ENCODE measurements around the gene KBTBD2.
"Not testable (repeated sequence)": the region's sequence is repeated elsewhere in the genome, so short reads cannot be mapped to it uniquely, and the experiment has no call there.

KBTBD2 gene

DNA sequence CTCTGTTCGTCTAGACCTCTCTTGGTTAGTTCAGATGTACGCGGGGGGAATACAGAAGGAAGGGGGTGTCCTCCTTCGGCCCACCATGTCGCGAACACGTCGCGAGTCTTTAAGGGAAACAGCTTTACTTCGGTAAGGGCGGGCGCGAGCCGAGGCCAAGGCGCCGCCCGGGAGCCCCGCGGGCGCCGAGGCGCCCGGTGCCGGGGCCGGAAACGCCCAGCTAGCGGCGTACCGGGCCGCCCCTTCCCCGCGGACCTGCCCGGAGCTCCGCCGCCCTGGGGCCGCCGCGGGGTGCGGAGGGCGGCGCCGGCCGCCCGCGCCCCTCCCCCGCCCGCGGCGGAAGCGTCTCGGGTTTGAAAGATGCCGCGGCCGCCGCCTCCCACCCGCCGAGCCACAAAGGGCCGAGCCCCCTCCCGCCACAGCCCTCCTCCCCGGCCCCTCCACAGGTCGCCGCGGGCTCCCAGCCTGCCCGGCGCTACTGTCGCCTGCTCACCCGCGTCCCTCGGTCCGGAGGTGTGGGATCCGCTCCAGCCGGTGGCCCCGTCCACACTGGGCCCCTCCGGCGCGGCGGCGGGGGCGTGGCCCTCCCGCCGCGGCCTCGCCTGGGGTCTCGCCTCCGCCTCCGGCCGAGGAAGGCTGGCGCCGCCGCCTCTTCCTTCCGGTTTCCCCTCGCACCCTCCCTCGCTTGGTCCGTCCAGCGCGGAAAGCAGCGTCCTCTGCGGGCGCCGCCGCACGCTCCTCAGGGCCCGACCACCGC lies at the start of gene KBTBD2:
KBTBD2 (minus strand) TSS at position 718 of the 757 bp plus-strand sequence. CDS start 12,156 bp downstream, outside the sequence.
- peak; percentile 91 to 95 (median 93) for DNase-seq

DNA sequence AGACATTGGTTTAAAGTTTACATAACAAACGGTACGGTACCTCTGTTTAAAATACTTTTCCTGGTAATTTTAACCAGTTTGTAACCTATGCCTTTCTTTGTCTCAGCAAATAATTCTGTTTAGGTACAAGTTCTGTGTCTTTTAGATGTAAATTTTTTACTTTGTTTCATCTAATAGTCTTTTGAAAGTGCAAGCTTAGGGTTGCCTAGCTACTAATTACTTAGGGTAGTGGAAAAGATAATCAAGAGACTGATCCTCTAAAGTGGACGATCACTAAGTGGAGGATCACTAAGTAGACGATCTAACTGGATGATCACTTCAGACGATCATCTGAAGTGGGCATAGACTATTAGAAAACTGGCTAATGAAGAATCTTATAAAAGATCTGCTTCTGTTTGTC lies 49.6 kb upstream of the KBTBD2 start:
- peak in 1 of 3 experiments; percentile 57 for DNase-seq

DNA sequence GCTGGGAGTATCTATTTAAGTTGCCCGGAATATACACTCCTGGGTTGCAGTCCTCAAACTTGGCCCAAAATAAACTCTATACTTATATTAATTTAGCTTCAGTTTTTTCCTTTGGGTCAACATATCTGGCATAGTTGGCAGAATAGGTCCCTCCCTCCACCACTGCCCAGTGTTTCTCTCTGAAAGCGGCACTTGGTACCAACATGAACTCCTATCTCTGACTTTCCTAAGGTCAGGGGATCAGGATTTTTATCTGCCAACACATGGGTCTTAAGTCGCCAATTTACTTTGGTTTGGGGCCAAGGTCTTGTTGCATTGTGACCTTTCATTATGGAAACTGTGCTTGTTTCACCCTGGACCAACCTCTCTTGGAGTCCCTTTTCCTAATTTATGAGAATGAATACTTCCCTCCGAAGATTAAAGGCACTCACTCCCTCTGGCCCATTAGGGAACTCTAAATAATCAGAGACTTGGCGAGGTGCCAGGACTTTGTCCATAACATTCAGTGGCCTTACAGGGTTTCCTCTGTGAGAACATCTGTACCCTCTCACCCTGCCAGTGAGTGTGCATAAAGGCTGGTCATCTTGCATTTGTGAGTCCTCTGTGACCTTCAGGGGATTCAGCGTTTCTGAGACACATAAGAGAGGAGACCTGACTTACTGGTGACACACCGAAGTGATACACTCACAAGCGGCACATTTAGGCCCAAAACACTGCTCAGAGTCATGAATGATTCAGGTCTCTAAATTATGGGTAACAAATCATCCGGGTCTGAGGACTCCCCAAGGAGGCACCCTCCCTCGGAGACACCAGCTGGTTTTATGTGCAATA lies 46.0 kb upstream of the KBTBD2 start:
- DNase-seq, result peak; percentile 37 to 93 (median 76)

DNA sequence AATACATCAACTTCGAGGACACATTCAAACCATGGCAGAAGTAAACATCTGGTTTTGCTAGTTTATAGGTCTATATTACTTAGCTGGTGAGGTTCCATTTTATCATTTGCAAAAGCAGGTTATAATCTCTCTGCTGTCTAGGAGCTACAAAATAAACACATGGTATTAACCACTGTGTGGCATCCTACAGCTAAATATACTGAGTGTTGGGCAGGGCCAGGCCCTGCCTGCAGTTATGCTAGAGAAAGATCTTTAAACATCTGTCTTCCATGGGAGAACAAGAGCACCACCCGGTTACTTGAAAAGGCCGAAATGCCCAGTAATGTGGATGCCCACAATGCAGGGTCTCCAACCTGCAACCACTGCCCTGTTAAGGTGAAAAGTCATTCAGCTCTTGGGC lies 45.1 kb upstream of the KBTBD2 start:
- no peak for DNase-seq

DNA sequence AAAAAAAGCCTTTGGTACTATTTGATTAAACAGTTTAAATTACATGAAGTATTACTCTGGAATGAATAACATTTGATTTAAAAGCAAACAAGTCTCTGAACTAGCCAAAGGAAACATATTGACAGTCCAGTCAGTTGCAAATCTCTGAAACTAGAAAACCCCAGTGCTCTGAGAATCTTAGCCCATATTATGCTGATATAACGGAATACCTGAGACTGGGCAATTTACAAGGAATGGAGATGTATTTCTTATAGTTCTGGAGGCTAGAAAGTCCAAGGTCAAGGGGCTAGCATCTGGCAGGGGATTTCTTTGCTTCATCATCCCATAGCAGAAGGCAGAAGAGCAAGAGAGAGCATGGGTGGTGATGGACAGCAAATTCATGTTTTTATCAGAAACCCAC lies 44.0 kb upstream of the KBTBD2 start:
- no peak for DNase-seq

DNA sequence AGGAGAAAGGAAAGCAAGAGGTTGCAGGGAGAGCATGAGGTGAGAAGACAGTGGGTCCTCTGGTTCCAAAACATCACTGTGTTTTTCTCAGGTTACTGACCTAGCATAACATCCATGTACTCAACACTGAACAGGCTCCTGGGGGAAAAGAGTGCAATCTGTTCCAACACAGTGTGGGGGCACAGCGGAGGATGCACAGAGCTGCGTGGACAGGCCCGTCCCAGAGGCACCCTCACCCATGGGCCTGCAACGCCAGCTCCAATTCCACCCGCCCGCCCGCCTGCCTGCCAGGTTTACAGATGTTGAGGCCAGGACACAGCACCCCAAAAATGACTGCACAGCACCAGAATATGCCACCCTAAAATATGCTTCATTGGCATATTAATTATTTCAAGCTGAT lies 38.8 kb upstream of the KBTBD2 start:
- no peak for DNase-seq

DNA sequence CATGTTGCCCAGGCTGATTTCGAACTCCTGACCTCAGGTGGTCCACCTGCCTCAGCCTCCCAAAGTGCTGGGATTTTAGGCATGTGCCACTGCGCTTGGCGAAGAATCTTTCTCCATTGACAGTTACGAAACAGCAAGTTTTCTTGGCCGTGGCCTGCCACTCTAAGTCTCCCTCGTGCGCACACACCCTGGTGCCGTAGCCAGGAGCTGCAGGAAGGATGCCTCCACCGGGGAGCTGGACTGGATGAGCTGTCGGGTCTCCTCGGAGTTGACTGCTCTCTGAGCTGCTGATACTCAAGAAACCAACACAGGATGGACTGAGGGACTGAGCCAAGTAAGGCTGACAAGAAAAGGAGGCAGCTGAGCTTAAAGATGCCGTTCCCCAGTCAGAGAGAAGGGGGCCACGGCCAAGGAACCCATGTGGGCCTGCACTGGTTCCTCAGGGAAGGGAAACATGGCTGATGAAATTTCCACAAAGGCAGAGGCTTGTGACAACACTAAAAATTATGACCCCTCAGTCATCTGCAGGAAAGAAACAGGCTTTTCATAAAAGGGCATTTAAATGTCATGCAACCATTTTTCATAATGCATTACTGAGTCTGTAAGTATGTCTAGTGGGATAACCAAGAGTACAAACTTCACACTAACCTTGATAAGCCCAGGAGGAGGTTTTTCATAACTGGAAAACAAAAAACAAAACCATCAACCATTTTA lies 38.0 kb upstream of the KBTBD2 start:
- DNase-seq, result no peak

DNA sequence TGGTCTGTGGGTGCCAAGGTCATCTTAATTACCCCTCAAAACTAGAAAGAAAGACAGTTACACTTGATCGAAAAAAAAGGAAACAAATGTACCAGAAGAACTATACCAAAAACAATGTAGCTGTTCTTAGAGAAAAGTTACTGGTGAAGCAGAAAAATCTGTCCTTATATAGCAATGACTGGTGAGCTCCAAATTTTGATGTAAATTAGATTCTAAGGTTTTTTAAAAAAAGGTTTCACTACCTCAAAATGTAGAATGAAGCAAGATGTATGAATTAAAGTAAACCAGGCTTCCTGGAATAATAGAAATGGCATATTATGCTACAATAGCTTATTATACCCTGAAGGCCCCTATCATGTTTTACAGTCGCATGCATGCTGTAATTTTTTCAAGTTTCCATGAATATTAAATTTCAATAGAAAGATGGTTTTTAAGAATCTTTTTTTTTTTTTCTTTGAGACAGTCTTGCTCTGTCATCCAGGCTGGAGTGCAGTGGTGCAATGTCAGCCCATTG lies 37.3 kb upstream of the KBTBD2 start:
- DNase-seq, result no peak

DNA sequence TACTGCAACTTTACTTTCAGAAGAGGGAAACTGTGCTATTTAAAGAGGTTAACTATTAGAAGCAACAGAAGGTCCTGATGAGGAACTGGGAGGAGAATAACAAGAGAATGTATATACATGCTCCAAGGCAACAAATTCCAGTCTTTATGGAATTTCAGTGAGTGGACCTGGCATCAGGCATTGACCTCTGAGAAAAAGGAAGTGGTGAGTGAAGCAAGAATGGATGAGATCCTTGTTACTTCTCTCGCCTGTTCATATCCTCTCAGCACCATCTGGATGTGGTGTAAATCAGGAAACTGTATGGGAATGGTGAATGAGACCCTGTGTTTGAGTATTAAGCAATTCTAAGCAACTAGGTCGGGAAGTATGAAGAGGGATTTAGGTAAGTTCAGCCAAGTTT lies 30.3 kb upstream of the KBTBD2 start:
- DNase-seq, result no peak

DNA sequence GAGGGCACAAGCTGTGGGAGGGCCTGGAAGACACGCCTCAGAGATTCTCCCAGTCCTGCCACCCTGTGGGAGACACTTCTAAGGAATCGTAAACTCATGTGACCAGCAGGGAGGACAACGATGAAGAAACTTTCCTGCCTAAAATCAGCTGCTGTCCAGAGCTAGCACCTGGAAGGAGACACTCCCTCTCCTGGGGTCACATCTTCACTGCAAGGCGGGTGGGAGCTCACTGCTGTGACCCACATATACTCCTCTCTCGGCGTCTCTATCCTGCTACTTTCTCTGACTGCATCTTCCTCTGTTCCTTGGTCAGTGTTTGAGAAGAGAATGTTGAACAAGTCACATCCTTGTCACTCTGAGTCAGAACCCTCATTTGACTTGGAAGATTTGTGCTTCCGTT lies 25.4 kb upstream of the KBTBD2 start:
- not testable (repeated sequence) for DNase-seq

DNA sequence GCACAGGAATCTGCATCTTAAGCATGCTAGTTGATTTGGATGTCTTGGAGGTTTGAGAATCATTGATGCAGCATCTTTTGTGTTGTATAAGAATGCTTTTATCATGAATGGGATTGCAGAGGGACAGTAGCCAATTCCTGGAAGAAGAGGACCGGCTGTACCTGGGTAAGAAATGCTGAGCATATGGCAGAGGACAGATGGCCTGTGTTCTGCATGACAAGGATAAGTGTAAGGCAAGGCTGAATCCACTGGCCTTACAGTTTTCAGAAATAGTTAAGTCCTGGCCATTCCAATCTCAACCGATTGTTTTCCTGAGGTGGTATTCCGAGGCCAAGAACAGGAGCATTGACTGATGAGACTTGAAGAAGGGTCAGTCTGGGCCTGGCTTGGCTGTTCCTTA lies 24.4 kb upstream of the KBTBD2 start:
- DNase-seq, result no peak

DNA sequence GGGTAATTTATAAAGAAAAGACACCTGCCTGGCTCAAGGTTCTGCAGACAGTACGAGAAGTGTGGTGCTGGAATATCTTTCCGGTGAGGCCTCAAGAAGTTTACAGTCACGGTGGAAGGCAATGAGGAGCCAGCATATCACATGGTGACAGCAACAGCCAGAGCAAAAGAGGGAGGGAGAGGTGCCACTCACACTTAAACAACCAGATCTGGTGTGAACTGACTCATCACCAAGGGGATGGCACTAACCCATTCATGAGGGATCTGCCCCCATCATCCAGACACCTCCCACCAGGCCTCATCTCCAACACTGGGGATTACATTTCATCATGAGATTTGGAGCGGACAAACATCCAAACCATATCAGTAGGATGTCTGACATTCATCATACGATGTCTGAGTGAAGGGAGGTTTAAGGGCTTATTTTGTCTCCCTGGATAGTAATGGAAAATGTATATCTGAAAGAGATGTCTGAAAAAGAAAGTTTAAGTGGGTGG lies 23.5 kb upstream of the KBTBD2 start:
- DNase-seq, result no peak

DNA sequence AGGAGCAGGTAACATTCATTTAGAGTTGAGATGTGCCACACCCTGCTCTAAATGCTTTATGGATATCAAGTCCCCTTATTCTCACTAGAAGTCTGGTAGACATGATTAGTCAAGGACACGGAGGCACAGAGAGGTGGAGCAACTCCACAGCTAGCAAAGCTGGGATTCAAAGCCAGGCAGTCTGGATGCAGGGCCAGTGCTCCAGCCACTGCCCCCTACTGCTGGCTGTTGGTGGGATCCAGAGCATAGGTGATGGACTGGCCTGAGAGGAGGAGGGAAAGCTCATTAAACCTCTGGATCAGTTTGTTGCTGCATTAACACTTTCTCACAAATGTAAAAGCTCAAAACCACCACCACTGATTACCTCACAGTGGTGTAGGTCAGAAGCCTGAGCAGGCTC lies 22.6 kb upstream of the KBTBD2 start:
- DNase-seq, result no peak

DNA sequence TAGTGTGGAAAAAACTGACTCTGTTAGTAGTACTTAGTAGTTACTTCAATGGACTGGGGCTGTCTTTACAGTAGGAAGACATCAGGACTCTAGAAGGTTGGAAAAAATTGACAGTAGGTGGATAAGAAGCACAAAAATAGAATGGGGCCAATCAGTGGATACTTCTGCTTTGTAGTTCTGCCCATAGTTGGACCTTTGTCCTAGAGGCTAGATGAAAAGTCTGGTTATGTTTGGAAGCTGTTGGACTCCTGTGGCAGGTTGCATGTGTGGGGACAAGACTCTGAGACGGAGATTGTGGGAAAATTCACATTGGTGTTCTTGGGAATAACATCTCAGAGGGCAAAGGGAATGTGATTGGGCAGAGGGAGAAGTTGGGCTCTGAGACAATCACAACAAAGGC lies 18.6 kb upstream of the KBTBD2 start:
- DNase-seq, result no peak

DNA sequence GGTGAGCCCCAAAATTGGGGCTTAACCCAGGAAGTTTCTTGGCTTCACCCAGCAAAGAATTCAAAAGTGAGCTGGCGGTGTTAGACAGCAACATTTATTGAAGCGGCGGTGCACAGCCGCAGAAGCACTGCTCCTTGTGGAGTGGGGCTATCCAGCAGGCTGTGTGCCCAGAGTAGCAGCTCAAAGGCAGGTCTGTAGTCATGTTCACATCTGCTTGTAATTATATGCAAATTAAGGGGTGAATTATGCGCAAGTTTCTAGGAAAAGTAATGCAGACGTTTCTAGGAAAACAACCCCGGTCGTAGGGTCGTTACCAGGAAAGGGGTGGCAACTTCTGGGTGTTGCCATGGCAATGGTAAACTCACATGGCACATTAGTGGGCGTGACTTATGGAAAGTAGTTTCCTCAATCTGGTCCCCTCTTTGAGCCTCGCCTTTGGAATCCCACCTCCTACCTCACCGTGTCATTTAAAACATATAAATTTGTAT lies 13.7 kb upstream of the KBTBD2 start:
- DNase-seq, result no peak

DNA sequence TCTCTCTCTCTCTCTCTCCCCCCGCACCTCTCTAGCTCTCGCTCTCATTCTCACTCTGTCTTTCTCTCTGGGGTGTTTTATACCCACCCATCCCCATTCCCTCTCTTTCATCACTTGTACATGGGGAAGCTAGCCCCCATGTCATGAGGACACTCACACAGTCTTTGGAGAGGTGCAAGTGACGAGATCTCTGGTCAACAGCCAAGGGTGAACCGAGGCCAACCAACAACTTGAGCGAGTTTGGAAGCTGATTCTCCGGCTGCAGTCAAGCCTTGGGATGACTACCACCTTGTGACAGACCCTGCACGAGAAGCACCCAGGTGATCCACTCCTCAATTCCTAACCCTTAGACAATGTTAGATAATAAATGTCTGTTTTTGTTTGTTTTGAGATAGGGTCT lies 10.1 kb upstream of the KBTBD2 start:
- DNase-seq, result no peak

DNA sequence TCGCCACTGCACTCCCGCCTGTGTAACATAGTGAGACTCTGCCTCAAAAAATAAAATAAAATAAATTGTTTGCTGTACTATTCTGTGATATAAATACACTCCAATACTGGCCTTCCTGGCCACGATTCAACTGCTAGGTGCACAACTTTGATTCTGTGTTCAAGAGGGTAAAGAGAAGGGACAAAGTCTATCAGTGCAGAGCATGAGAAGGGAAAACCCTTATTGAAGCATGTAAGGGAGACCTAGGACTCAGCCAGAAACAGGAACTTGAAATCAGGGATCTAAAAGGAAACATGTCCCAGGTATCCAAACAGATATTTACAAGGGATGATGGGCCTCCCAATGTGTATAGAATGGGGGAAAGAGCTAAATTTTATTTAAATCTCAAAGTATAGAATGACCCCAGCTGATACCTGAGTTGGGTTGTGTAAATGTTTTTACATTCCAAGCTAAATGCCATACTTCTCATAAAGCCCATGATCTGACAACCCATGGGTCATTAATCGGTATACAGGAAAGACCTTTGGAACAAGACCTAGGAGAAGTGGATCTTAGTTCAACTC lies 9.0 kb upstream of the KBTBD2 start:
- no peak for DNase-seq

DNA sequence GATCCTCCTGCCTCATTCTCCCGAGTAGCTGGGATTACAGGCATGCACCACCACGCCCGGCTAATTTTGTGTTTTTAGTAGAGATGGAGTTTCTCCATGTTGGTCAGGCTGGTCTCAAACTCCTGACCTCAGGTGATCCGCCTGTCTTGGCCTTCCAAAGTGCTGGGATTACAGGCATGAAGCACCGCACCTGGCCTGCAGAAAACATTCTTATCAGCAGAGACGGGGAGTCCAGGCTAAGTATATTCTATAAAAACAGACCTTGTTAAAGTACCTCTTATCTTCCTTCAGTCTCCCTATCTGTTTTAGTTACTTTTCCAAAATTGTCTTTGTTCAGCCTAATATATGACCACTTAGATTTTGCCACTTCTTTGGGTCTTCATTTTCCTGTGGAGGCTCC lies 5.8 kb upstream of the KBTBD2 start:
- not testable (repeated sequence) for DNase-seq

DNA sequence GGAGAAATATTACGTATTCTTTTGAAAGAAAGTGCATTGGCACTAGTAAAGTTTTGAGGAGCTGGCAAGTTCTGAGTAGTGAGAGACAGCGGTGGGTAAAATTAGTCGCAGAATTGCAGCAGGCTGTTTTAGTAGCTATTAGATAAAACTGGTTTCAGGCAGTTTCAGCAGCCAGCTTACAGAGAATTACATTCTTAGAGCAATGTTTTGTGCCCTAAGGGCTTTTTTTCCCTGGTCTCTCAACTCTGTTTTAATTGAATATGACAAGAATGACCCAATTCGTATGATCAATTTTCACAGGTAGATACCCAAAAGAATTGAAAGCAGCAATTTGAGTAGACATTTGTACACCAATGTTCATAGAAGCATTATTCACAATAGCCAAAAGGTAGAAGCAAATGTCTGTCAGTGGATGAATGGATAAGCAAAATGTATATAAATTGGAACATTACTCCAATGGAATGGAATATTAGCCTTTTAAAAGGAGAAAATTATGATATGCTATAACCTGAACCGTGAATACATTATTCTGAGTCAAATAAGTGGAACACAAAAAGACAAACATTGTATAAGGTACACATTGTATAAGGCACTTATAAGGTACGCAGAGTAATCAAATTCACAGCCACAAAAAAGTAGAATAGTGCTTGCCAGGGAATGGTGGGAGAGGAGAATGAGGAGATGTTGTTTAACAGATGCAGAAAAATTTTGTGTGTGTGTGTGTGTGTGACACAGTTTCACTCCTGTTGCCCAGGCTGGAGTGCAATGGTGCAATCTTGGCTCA lies 5.2 kb upstream of the KBTBD2 start:
- DNase-seq, result no peak

DNA sequence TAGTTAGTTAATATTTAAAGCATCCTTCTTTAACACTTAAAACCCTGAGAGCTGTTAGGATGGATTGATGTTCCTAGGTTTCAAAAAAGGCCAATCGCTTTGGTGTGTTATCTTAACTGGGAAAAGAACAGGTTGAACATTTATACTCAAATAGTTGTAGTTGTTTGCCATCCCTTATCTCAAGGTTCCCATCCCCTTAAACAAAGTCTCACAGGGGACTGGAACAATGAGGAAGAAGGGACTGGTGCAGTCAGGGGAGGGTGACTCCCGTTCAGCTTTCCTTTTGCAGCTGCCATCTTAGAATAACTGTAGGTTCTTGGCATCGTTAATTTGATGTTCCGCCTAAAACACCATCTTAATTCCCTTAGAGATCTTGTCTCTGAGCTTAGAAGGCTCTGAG lies 2.6 kb upstream of the KBTBD2 start:
- no peak for DNase-seq

DNA sequence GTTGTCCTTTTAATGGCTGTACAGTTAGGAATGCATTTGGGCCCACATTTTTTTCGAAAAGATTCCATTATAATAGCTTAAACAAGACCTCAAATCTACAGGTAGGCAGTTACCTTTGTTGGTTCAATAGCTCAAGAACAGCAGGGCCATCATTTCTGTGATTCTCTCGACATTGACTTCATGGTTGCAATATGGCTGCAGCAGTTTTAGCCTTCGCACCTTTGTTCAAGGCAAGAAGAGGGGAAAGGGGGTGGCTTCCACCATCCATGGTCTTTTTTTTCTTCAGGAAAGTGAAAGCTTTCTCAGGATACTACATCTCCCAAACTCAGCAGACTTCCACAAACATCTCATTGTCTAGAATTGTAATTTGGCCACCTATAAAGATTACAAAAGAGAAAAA lies 2.2 kb upstream of the KBTBD2 start:
- no peak for DNase-seq

DNA sequence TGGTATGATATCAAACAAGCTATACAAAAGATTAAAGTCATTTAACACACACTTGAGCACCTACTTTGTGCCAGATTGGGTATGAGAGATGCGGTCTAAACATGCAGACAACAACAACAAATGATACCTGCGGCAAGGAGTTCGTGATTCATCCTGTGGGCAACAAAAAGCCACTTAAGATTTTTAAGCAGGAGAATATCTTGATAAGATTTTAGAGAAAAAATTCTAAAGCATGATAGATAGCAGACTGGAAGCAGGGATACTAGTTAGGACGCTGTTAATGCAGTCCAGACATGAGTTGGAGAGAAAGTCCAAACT lies 1.6 kb upstream of the KBTBD2 start:
- no peak for DNase-seq

All from NCI-H1417 (cell line).